CD4-positive, alpha-beta T cell treated with Interleukin-4 for 1 hour (primary cell): Measurements from ENCODE around the gene GSX1.

Experiments
- DNase-seq, 2 donors: peaks; one replicate each; pipeline ENCODE4 v3.0.0-alpha.2; 2020 to 2022

Gene GSX1

DNA sequence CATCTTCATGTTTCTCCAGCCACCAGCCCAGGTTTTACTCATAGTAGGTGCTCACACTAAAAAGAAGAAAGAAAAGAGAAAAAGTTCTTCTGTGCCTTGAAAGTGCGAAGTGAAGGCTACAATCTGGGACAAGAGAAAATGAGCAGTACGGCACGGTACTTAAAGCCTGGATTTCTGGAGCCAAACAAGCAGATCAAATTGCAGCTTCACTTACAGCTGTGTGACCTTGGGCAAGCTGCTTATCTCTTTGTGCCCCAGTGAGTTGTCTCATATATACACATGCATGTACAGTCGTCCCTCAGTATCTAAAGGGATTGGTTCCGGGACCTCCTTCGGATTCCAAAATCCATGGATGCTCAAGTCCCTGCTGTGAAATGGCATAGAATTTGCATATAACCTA, 41.8 kb downstream of the GSX1 start:
- DNase-seq: no peak

DNA sequence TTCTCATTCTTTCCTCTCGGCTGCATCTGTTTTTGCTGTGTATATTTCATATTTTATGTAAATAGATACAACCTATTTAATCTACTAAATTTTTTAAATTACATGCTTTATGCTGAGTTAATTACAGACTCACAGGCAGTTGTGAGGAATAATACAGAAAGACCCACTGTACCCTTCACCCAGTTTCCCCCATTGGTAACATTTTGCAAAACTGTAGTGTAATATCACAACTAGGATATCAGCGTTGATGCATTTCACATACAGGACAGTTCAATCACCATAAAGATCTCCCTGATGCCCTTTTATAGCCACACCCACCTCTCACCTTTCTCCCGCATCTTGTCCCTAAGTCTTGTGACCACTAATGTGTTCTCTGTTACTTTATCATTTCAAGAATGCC, 43.5 kb downstream of the GSX1 start:
- no peak for DNase-seq

DNA sequence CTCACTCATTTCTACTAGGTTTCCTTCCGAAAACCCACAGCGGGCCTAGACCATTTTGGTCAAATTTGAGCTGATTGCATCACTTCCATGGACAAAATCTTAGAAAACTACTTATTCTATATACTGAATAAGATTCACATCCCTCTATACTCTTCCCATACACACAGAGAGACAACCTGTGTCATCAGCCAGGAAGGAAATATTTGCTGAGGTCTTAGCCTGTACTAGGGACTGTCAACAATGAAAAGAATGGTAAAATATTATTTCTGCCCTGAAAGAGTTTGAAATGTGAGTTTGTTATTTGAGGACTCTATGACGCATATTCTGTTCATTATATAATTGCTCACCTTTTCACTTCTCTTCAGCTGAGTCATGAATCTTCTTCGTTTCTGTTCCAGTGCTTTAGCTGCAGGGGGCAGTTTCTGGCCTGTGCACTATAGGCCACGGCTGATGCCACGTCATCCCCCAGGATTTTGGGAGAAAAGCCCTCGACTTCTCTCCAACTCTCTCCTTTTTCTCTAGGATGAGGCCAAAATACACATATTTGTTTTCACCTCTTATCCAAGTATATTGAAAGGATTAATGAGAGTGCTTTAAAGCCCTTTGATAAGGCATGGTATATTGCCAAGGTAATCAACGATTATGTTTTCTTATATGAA, 47.7 kb downstream of the GSX1 start:
- no peak for DNase-seq

DNA sequence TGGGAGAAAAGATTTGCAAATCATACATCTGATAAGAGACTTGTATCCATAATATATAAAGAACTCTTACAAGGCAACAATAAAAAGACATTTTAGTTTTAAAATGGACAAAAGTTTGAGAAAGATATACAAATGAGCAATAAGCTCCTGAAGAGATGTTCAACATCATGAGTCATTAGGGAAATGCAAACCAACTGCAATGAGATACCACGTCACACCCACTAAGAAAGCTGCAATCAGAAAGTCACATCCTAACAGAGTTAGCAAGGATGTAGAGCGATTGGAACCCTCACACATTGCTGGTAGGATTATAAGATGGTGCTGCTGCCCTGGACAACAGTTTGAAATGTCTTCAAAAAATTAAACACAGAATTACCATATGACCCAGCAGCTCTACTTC, 50.3 kb downstream of the GSX1 start:
- no peak for DNase-seq
